Fibroblast of villous mesenchyme (primary cell): ENCODE measurements around the gene C3orf52. TPM values are rescaled to one million over a fixed set of nuclear protein-coding genes. Genes with fewer than 3 reads are reported as not detected.

ENCODE experiments used
- DNase-seq: peaks from one replicate; pipeline ENCODE4 v3.0.0-alpha.2; 2010; ENCODE audit warnings: low read depth
- H3K4me3 ChIP-seq: 2 replicates; pipeline ENCODE4 v1.5.1; 2011; ENCODE audit warnings: low read depth, mild to moderate bottlenecking, low read length
- CTCF ChIP-seq: IDR thresholded peaks from 2 replicates; pipeline ENCODE4 v1.5.1; 2012; ENCODE audit warnings: low read depth, mild to moderate bottlenecking, low read length; ENCODE audit not compliant: insufficient read depth
- total RNA-seq: library from RNA; depleted of rRNA; stranded (reverse); fragments of >200 nt; gene quantifications from 2 replicates; pipeline ENCODE4 v1.2.3, GENCODE V29; 2012

The C3orf52 gene
- total RNA-seq, 1 donor, result 7.3 TPM

GRCh38 chr3:112136046-112136445, 49.9 kb downstream of the C3orf52 start:
- no peak for DNase-seq
- TF ChIP-seq CTCF, result no peak
- no peak overlapping the region for H3K4me3 ChIP-seq

- no peak overlapping the region for H3K4me3 ChIP-seq
- peak; percentile 36 for DNase-seq
- TF ChIP-seq CTCF, result peak; percentile 65
Measured at GRCh38 chr3:112136959-112137693, 50.9 kb downstream of the C3orf52 start.

- no peak for TF ChIP-seq CTCF
- DNase-seq, result no peak
Measured at GRCh38 chr3:112137781-112138180, 51.6 kb downstream of the C3orf52 start.

GRCh38 chr3:112138219-112138969, 52.2 kb downstream of the C3orf52 start:
- no peak for DNase-seq
- TF ChIP-seq CTCF, result no peak

More at GRCh38 chr3:112137781-112138180, 51.6 kb downstream of the C3orf52 start:
- no peak overlapping the region for H3K4me3 ChIP-seq

GRCh38 chr3:112140584-112140983, 54.4 kb downstream of the C3orf52 start:
- H3K4me3 ChIP-seq, result no peak overlapping the region
- DNase-seq, result no peak
- no peak for TF ChIP-seq CTCF

More at GRCh38 chr3:112138219-112138969, 52.2 kb downstream of the C3orf52 start:
- no peak overlapping the region for H3K4me3 ChIP-seq

- DNase-seq, result no peak
- TF ChIP-seq CTCF, result no peak
- H3K4me3 ChIP-seq, result no peak overlapping the region
Measured at GRCh38 chr3:112141293-112141692, 55.1 kb downstream of the C3orf52 start.
